C4-2B (cell line): ENCODE data around the gene MYL7.

Experiments used
- CTCF ChIP-seq: fragments of 450-650 bp; conservative IDR thresholded peaks from 2 replicates; pipeline ENCODE4 v1.5.1; 2017; ENCODE audit warnings: mild to moderate bottlenecking
- ZFX ChIP-seq: fragments of 450-650 bp; IDR thresholded peaks from 2 replicates; pipeline ENCODE4 v1.6.1; 2017

GRCh38 chr7:44106311-44107065 lies 34.6 kb downstream of the MYL7 start:
- TF ChIP-seq CTCF: no peak
- no peak for TF ChIP-seq ZFX
